GM19035 (cell line): ENCODE data around the gene DNAJC6.
"Not testable (repeated sequence)": the region's sequence is repeated elsewhere in the genome, so short reads cannot be mapped to it uniquely, and the experiment has no call there.

ENCODE experiments used
- ATAC-seq: cut with Tn5 transposase; IDR thresholded peaks from one replicate; pipeline ENCODE4 v1.9.1; 2021; ENCODE audit not compliant: unreplicated experiment

DNAJC6 gene

GRCh38 chr1:65355031-65355712 is 45.8 kb downstream of the DNAJC6 start:
- no peak for ATAC-seq

- no peak for ATAC-seq
Measured at GRCh38 chr1:65357291-65357960, 48.1 kb downstream of the DNAJC6 start.

- ATAC-seq: no peak
Measured at GRCh38 chr1:65359888-65360287, 50.5 kb downstream of the DNAJC6 start.

GRCh38 chr1:65360648-65361047 is 51.3 kb downstream of the DNAJC6 start:
- no peak for ATAC-seq

- no peak for ATAC-seq
Measured at GRCh38 chr1:65362545-65362944, 53.2 kb downstream of the DNAJC6 start.

- no peak for ATAC-seq
Measured at GRCh38 chr1:65363484-65363883, 54.1 kb downstream of the DNAJC6 start.

GRCh38 chr1:65368403-65368802 is 59.1 kb downstream of the DNAJC6 start:
- no peak for ATAC-seq

GRCh38 chr1:65371544-65371943 is 62.2 kb downstream of the DNAJC6 start:
- ATAC-seq: no peak

- ATAC-seq: no peak
Measured at GRCh38 chr1:65372557-65372956, 63.2 kb downstream of the DNAJC6 start.

GRCh38 chr1:65377496-65378246 is 68.3 kb downstream of the DNAJC6 start:
- ATAC-seq: no peak

- ATAC-seq: no peak
Measured at GRCh38 chr1:65378247-65378946, 69.1 kb downstream of the DNAJC6 start.

GRCh38 chr1:65384426-65384825 is 75.1 kb downstream of the DNAJC6 start:
- ATAC-seq: not testable (repeated sequence)

GRCh38 chr1:65386439-65386838 is 77.1 kb downstream of the DNAJC6 start:
- ATAC-seq: no peak

- ATAC-seq: no peak
Measured at GRCh38 chr1:65387821-65388220, 78.5 kb downstream of the DNAJC6 start.

GRCh38 chr1:65388908-65389695 is 79.8 kb downstream of the DNAJC6 start:
- ATAC-seq: no peak

GRCh38 chr1:65392497-65392896 is 83.2 kb downstream of the DNAJC6 start:
- no peak for ATAC-seq

GRCh38 chr1:65393347-65393746 is 84.0 kb downstream of the DNAJC6 start:
- ATAC-seq: peak; percentile 95

- no peak for ATAC-seq
Measured at GRCh38 chr1:65393928-65394327, 84.6 kb downstream of the DNAJC6 start.

- no peak for ATAC-seq
Measured at GRCh38 chr1:65395887-65396612, 86.7 kb downstream of the DNAJC6 start.

- no peak for ATAC-seq
Measured at GRCh38 chr1:65398083-65398482, 88.7 kb downstream of the DNAJC6 start.
